GM23338 (cell line): ENCODE measurements around the gene LTBP3. TPM values are rescaled to one million over a fixed set of nuclear protein-coding genes. Genes with fewer than 3 reads are reported as not detected.

Experiments used
- ATAC-seq: fragments of 200-7000 bp; cut with Tn5 transposase; 3 replicates; pipeline ENCODE4 v1.9.1; 2020
- DNase-seq: peaks from one replicate; pipeline ENCODE4 v3.0.0-alpha.2; 2015; ENCODE audit warnings: low spot score
- H2AFZ ChIP-seq: fragments of 200-600 bp; sonication (generic); 2 replicates; pipeline ENCODE4 v1.8.0; 2016; ENCODE audit warnings: antibody characterized with exemption, mild to moderate bottlenecking, moderate library complexity
- H3F3A ChIP-seq: fragments of 200-600 bp; sonication (generic); replicated peaks from 2 replicates; pipeline ENCODE4 v1.8.0; 2017; ENCODE audit warnings: antibody characterized with exemption, mixed run types, low read depth
- H3K27ac ChIP-seq: fragments of 200-600 bp; sonication (generic); 2 replicates; pipeline ENCODE4 v1.6.1; 2016; ENCODE audit warnings: low read depth
- H3K27me3 ChIP-seq: fragments of 200-600 bp; sonication (generic); 2 replicates; pipeline ENCODE4 v1.8.0; 2016; ENCODE audit warnings: mild to moderate bottlenecking, mixed run types, moderate library complexity; ENCODE audit not compliant: insufficient read depth
- H3K36me3 ChIP-seq: fragments of 200-600 bp; sonication (generic); 2 replicates; pipeline ENCODE4 v1.8.0; 2016; ENCODE audit warnings: mild to moderate bottlenecking; ENCODE audit not compliant: insufficient read depth
- H3K4me1 ChIP-seq: fragments of 200-600 bp; sonication (generic); 2 replicates; pipeline ENCODE4 v1.8.0; 2016; ENCODE audit warnings: mild to moderate bottlenecking, moderate library complexity; ENCODE audit not compliant: insufficient read depth
- H3K4me2 ChIP-seq: fragments of 200-600 bp; sonication (generic); 2 replicates; pipeline ENCODE4 v1.7.1; 2017; ENCODE audit warnings: mixed run types
- H3K4me3 ChIP-seq: fragments of 200-600 bp; sonication (generic); 2 replicates; pipeline ENCODE4 v1.6.1; 2016; ENCODE audit warnings: mixed run types
- H3K79me2 ChIP-seq: fragments of 200-600 bp; sonication (generic); replicated peaks from 2 replicates; pipeline ENCODE4 v1.8.0; 2017; ENCODE audit warnings: mild to moderate bottlenecking; ENCODE audit not compliant: insufficient read depth
- H3K9me2 ChIP-seq: fragments of 200-600 bp; sonication (generic); 2 replicates; pipeline ENCODE4 v1.8.0; 2017; ENCODE audit not compliant: insufficient read depth
- H4K20me1 ChIP-seq: fragments of 200-600 bp; sonication (generic); replicated peaks from 2 replicates; pipeline ENCODE4 v1.8.0; 2017; ENCODE audit warnings: mild to moderate bottlenecking; ENCODE audit not compliant: insufficient read depth
- H3K27ac Mint-ChIP-seq: 2 replicates; pipeline ENCODE4 v1.8.0; 2020; ENCODE audit warnings: inconsistent platforms, mild to moderate bottlenecking, moderate library complexity, mixed read lengths
- H3K27me3 Mint-ChIP-seq: 3 replicates; pipeline ENCODE4 v1.8.0; 2022; ENCODE audit warnings: low read depth, mild to moderate bottlenecking, moderate library complexity, mixed read lengths, inconsistent platforms; ENCODE audit not compliant: insufficient read depth, poor library complexity
- H3K36me3 Mint-ChIP-seq: 3 replicates; pipeline ENCODE4 v1.8.0; 2021; ENCODE audit warnings: low read depth, mild to moderate bottlenecking, inconsistent platforms, moderate library complexity, mixed read lengths
- H3K4me1 Mint-ChIP-seq: 3 replicates; pipeline ENCODE4 v1.8.0; 2020; ENCODE audit warnings: mild to moderate bottlenecking, inconsistent platforms, mixed read lengths
- H3K4me3 Mint-ChIP-seq: 3 replicates; pipeline ENCODE4 v1.8.0; 2021; ENCODE audit warnings: moderate library complexity, mild to moderate bottlenecking, inconsistent platforms, mixed read lengths
- H3K9me3 Mint-ChIP-seq: 3 replicates; pipeline ENCODE4 v1.8.0; 2020; ENCODE audit warnings: moderate library complexity, mild to moderate bottlenecking, inconsistent platforms, mixed read lengths
- EZH2 ChIP-seq: fragments of 200-600 bp; sonication (generic); IDR thresholded peaks from one replicate; pipeline ENCODE4 v1.8.0; 2017; ENCODE audit warnings: antibody characterized with exemption, mild to moderate bottlenecking, low read depth; ENCODE audit not compliant: unreplicated experiment
- JUNB ChIP-seq: IDR thresholded peaks from one replicate; pipeline ENCODE4 v1.6.1; 2016; ENCODE audit warnings: antibody characterized with exemption; ENCODE audit not compliant: unreplicated experiment
- POLR2AphosphoS5 ChIP-seq: IDR thresholded peaks from 2 replicates; pipeline ENCODE4 v1.6.1; 2016; ENCODE audit warnings: antibody characterized with exemption, low read depth
- polyA plus RNA-seq: library from polyadenylated mRNA; unstranded; fragments of >200 nt; fragmentation: Nextera tagmentation; extraction: Ambion mirVana; gene quantifications from 2 replicates; pipeline ENCODE4 v1.2.1, GENCODE V29; 2016
- total RNA-seq: library from RNA; depleted of rRNA; stranded (reverse); fragments of >200 nt; shearing (Covaris generic); gene quantifications from 2 replicates; pipeline ENCODE4 v1.2.3, GENCODE V29; 2014
- TF ChIP-seq, protein P1 (sequence below), 2 experiments: fragments of 200-600 bp in 1 of 2; sonication (generic) in 1 of 2; conservative IDR thresholded peaks; 2 replicates each; pipeline versions ENCODE4 v1.5.1 to v1.6.1; 2016 to 2017; ENCODE audit warnings: antibody characterized with exemption in 2 of 2, low read depth in 2 of 2, mild to moderate bottlenecking in 2 of 2, moderate library complexity in 1 of 2
- TF ChIP-seq, protein P2 (sequence below): IDR thresholded peaks from 2 replicates; pipeline ENCODE4 v1.6.1; 2016; ENCODE audit warnings: antibody characterized with exemption
- TF ChIP-seq, protein P3 (sequence below): fragments of 250-450 bp; sonication (Bioruptor Pico); IDR thresholded peaks from 2 replicates; pipeline ENCODE4 v1.5.0; 2020; ENCODE audit warnings: mild to moderate bottlenecking, moderate library complexity

LTBP3 gene
- total and polyA plus RNA-seq, 2 experiments from 2014 or later: 9.5 to 29.2 TPM

DNA sequence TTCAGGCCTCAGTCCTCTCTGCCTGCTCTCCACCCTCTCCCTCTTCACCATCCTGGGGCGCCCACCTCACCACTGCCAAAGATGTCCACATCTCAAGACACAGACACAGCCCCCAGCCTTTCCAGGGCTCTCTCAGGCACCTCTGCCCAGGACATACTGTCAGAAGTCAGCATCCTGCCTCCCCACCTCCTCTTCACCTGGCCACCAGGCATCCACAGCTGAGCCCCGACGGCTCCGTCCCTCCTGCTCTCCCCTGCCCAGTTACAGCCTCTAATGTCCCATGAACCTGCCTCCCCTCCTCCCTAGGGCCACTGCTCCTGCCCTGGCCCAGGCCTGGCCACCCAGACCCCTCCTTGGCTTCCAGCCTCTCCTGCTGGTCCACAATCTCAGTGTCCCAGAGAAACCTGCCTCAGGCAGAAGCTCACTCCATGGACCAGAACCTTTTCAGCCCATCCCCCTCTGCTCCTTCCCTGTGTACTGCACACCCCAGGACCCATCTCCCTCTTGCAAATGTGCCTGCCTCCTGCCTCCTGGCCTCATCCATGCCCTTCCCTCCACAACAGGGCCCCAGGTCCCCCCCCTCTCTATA, 3.2 kb downstream of the LTBP3 start (continued):
- TF ChIP-seq, protein P1, sequence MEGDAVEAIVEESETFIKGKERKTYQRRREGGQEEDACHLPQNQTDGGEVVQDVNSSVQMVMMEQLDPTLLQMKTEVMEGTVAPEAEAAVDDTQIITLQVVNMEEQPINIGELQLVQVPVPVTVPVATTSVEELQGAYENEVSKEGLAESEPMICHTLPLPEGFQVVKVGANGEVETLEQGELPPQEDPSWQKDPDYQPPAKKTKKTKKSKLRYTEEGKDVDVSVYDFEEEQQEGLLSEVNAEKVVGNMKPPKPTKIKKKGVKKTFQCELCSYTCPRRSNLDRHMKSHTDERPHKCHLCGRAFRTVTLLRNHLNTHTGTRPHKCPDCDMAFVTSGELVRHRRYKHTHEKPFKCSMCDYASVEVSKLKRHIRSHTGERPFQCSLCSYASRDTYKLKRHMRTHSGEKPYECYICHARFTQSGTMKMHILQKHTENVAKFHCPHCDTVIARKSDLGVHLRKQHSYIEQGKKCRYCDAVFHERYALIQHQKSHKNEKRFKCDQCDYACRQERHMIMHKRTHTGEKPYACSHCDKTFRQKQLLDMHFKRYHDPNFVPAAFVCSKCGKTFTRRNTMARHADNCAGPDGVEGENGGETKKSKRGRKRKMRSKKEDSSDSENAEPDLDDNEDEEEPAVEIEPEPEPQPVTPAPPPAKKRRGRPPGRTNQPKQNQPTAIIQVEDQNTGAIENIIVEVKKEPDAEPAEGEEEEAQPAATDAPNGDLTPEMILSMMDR (conservative IDR thresholded peaks at IDR 0.05; ENCODE audit: low read depth in 2 of 2): no peak
- TF ChIP-seq EZH2 (no peak), POLR2AphosphoS5 (no peak)
- TF ChIP-seq, protein P2, sequence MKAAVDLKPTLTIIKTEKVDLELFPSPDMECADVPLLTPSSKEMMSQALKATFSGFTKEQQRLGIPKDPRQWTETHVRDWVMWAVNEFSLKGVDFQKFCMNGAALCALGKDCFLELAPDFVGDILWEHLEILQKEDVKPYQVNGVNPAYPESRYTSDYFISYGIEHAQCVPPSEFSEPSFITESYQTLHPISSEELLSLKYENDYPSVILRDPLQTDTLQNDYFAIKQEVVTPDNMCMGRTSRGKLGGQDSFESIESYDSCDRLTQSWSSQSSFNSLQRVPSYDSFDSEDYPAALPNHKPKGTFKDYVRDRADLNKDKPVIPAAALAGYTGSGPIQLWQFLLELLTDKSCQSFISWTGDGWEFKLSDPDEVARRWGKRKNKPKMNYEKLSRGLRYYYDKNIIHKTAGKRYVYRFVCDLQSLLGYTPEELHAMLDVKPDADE: no peak

DNA sequence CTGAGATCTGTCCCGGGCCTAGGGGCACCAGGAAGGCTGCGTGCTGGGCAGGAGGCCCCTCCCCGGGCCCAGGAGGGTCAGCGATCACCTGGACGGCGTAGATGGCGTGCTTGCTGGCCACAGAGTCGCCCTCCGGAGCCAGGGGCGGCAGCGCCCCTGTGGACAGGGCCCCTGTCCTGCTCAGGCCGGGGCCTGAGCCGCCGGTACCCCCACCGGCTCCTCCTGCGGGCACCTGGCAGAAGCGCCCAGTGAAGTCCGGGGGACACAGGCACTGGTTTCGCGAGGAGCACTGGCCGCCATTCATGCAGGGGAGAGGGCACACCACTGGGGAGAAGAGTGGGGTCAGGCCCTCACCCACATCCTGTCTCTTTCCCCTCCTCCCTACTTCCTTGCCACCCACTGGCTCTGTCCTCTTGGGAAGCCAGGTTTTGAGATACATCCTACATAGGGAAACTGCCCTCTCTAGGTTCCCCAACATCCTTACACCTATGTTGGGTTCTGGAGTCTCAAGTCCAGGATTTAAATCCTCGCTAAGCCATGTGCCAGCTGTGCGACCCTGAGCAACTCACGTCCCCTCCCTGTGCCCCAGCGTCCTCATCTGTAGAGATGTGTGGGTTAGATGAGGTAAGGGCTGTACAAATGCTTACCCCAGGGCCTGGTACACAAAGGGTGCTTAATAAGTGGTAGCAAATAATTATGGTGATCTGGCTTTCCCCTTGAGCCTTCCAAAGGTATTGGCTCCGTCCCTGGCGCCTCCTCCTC, 3.9 kb downstream of the LTBP3 start:
- H2AFZ ChIP-seq: peak overlapping the region; percentile 84
- H3K4me1 Mint-ChIP-seq: peaks cover 54% of the 10 kb centered on the region

DNA sequence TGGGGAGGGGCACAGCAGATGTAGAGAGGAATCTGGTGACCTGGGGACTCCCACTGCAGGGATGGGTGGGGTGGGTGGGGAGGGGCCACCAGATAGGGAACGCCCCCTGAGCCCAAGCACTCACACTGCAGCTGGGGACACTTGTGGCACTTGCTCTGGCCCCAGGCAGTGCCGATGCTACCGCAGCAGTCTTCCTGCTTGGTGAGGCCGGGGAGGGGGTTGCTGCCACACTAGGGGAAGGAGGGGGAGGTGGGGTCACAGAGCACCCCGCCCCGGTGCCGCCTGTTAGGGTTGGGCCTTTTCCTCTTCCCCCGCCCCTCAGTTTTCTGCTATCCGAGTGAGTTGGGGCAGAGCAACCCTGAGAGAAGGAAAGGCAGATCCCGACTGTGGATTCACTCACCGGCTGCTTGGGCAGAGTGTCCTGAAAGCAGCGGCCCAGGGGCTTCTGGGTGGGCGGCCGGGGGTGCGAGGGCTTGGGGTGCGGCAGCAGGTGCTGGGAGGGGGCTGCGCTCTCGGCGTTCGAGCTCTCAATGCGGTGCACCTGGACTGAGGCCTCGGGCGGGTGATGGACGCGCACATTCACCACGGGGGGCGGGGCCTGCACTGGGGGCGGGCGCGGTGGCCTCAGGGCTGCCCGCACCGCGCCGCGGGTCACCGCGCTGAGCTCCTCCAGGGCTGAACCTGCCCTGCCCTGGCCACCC, 4.7 kb downstream of the LTBP3 start:
- Histone ChIP-seq H3K4me3 (peak overlapping the region; percentile 71), H3K79me2 (no peaks in the 10 kb centered on the region), H2AFZ (peak overlapping the region; percentile 84), H3K27ac (no peak overlapping the region), H3K4me2 (peak overlapping the region; percentile 90), H3K4me1 (peaks cover 24% of the 10 kb centered on the region; the same call in 1 of the 2 replicates), H3K27me3 (peaks cover 66% of the 10 kb centered on the region), H3K36me3 (no peaks in the 10 kb centered on the region), H3F3A (peaks cover 27% of the 10 kb centered on the region; the same call in 1 of the 2 replicates), H3K9me2 (no peaks in the 10 kb centered on the region), H4K20me1 (no peaks in the 10 kb centered on the region; the same call in 1 of the 2 replicates)
- TF ChIP-seq POLR2AphosphoS5: peak; percentile 76
- TF ChIP-seq EZH2: no peak
- TF ChIP-seq, protein P3, sequence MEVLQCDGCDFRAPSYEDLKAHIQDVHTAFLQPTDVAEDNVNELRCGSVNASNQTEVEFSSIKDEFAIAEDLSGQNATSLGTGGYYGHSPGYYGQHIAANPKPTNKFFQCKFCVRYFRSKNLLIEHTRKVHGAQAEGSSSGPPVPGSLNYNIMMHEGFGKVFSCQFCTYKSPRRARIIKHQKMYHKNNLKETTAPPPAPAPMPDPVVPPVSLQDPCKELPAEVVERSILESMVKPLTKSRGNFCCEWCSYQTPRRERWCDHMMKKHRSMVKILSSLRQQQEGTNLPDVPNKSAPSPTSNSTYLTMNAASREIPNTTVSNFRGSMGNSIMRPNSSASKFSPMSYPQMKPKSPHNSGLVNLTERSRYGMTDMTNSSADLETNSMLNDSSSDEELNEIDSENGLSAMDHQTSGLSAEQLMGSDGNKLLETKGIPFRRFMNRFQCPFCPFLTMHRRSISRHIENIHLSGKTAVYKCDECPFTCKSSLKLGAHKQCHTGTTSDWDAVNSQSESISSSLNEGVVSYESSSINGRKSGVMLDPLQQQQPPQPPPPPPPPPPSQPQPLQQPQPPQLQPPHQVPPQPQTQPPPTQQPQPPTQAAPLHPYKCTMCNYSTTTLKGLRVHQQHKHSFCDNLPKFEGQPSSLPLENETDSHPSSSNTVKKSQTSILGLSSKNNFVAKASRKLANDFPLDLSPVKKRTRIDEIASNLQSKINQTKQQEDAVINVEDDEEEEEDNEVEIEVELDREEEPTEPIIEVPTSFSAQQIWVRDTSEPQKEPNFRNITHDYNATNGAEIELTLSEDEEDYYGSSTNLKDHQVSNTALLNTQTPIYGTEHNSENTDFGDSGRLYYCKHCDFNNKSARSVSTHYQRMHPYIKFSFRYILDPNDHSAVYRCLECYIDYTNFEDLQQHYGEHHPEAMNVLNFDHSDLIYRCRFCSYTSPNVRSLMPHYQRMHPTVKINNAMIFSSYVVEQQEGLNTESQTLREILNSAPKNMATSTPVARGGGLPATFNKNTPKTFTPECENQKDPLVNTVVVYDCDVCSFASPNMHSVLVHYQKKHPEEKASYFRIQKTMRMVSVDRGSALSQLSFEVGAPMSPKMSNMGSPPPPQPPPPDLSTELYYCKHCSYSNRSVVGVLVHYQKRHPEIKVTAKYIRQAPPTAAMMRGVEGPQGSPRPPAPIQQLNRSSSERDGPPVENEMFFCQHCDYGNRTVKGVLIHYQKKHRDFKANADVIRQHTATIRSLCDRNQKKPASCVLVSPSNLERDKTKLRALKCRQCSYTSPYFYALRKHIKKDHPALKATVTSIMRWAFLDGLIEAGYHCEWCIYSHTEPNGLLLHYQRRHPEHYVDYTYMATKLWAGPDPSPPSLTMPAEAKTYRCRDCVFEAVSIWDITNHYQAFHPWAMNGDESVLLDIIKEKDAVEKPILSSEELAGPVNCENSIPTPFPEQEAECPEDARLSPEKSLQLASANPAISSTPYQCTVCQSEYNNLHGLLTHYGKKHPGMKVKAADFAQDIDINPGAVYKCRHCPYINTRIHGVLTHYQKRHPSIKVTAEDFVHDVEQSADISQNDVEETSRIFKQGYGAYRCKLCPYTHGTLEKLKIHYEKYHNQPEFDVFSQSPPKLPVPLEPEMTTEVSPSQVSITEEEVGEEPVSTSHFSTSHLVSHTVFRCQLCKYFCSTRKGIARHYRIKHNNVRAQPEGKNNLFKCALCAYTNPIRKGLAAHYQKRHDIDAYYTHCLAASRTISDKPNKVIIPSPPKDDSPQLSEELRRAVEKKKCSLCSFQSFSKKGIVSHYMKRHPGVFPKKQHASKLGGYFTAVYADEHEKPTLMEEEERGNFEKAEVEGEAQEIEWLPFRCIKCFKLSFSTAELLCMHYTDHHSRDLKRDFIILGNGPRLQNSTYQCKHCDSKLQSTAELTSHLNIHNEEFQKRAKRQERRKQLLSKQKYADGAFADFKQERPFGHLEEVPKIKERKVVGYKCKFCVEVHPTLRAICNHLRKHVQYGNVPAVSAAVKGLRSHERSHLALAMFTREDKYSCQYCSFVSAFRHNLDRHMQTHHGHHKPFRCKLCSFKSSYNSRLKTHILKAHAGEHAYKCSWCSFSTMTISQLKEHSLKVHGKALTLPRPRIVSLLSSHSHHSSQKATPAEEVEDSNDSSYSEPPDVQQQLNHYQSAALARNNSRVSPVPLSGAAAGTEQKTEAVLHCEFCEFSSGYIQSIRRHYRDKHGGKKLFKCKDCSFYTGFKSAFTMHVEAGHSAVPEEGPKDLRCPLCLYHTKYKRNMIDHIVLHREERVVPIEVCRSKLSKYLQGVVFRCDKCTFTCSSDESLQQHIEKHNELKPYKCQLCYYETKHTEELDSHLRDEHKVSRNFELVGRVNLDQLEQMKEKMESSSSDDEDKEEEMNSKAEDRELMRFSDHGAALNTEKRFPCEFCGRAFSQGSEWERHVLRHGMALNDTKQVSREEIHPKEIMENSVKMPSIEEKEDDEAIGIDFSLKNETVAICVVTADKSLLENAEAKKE (CRISPR knock-in tag): no peak
- TF ChIP-seq JUNB: no peak
- Mint-ChIP-seq H3K9me3 (no peaks in the 10 kb centered on the region), H3K27me3 (peaks cover 41% of the 10 kb centered on the region), H3K36me3 (no peaks in the 10 kb centered on the region; the same call in 2 of the 3 replicates), H3K4me1 (peaks cover 51% of the 10 kb centered on the region), H3K27ac (no peak overlapping the region), H3K4me3 (peak overlapping the region; percentile 57; the same call in 2 of the 3 replicates)
- peak; percentile 41 for ATAC-seq
- DNase-seq: peak; percentile 85

More for the DNA sequence above, 3.9 kb downstream of the LTBP3 start:
- Mint-ChIP-seq H3K27me3 (peaks cover 36% of the 10 kb centered on the region), H3K36me3 (no peaks in the 10 kb centered on the region; the same call in 2 of the 3 replicates), H3K27ac (no peak overlapping the region), H3K9me3 (no peaks in the 10 kb centered on the region), H3K4me3 (peak overlapping the region; percentile 61)
- Histone ChIP-seq H3K4me3 (peak overlapping the region; percentile 71), H3F3A (peaks cover 27% of the 10 kb centered on the region; the same call in 1 of the 2 replicates), H3K79me2 (no peaks in the 10 kb centered on the region), H3K4me1 (peaks cover 31% of the 10 kb centered on the region; the same call in 1 of the 2 replicates), H3K36me3 (no peaks in the 10 kb centered on the region), H3K4me2 (peak overlapping the region; percentile 90), H4K20me1 (no peaks in the 10 kb centered on the region; the same call in 1 of the 2 replicates), H3K27ac (no peak overlapping the region), H3K9me2 (no peaks in the 10 kb centered on the region), H3K27me3 (peaks cover 65% of the 10 kb centered on the region)
- DNase-seq (no peak), ATAC-seq (no peak)
- TF ChIP-seq EZH2: no peak
